Measurements from ENCODE around the gene FSTL1. TPM values are rescaled to one million over a fixed set of nuclear protein-coding genes. Genes with fewer than 3 reads are reported as not detected.

The FSTL1 gene
- total and polyA plus RNA-seq, 2 donors, result 27.1 to 53.5 TPM

- WGBS, result 62% methylated on average over 1 of the region's 1 CpG
- Histone ChIP-seq H3K27me3 (ENCODE audit: control insufficient read depth in 2 of 2, insufficient read depth in 1 of 2, low read length in 1 of 2) (no peaks in the 10 kb centered on the region), H3K4me3 (ENCODE audit: low read length in 2 of 2) (no peak overlapping the region), H3K36me3 (ENCODE audit: control insufficient read depth in 2 of 2, insufficient read depth in 2 of 2, low read length in 1 of 2) (no peaks in the 10 kb centered on the region), H3K4me1 (ENCODE audit: control insufficient read depth in 2 of 2, insufficient read depth in 2 of 2, low read length in 2 of 2) (peaks cover 0 to 9% of the 10 kb centered on the region in 2 donors), H3K9me3 (ENCODE audit: control insufficient read depth in 2 of 2, insufficient read depth in 1 of 2, low read length in 1 of 2) (no peaks in the 10 kb centered on the region), H3K27ac (ENCODE audit: low read depth in 1 of 2, low read length in 1 of 2) (peak overlapping the region in 1 of 2 donors; percentile 9)
- no peak for DNase-seq (ENCODE audit: low read depth in 6 of 9, low spot score in 9 of 9)
These were observed 86.0 kb downstream of the FSTL1 start for GRCh38 chr3:120364821-120365220.

GRCh38 chr3:120364101-120364500, 86.7 kb downstream of the FSTL1 start:
- no peaks in the 10 kb centered on the region for H3K9me3 ChIP-seq (ENCODE audit: control insufficient read depth in 2 of 2, insufficient read depth in 1 of 2, low read length in 1 of 2)
- H3K4me1 ChIP-seq (ENCODE audit: control insufficient read depth in 2 of 2, insufficient read depth in 2 of 2, low read length in 2 of 2), result peaks cover 0 to 9% of the 10 kb centered on the region in 2 donors
- H3K36me3 ChIP-seq (ENCODE audit: control insufficient read depth in 2 of 2, insufficient read depth in 2 of 2, low read length in 1 of 2), result no peaks in the 10 kb centered on the region
- no peaks in the 10 kb centered on the region for H3K27me3 ChIP-seq (ENCODE audit: control insufficient read depth in 2 of 2, insufficient read depth in 1 of 2, low read length in 1 of 2)
- no peak overlapping the region for H3K27ac ChIP-seq (ENCODE audit: low read depth in 1 of 2, low read length in 1 of 2)
- WGBS, result 92% methylated on average over 1 of the region's 1 CpG
- DNase-seq (ENCODE audit: low read depth in 6 of 9, low spot score in 9 of 9), result no peak
- no peak overlapping the region for H3K4me3 ChIP-seq (ENCODE audit: low read length in 2 of 2)

- no peak overlapping the region for H3K27ac ChIP-seq (ENCODE audit: low read depth in 1 of 2, low read length in 1 of 2)
- DNase-seq (ENCODE audit: low read depth in 6 of 9, low spot score in 9 of 9), result peak in 1 of 9 donors; percentile 16
- no peak overlapping the region for H3K4me3 ChIP-seq (ENCODE audit: low read length in 2 of 2)
- H3K4me1 ChIP-seq (ENCODE audit: control insufficient read depth in 2 of 2, insufficient read depth in 2 of 2, low read length in 2 of 2), result no peaks in the 10 kb centered on the region
- no peaks in the 10 kb centered on the region for H3K9me3 ChIP-seq (ENCODE audit: control insufficient read depth in 2 of 2, insufficient read depth in 1 of 2, low read length in 1 of 2)
- no peaks in the 10 kb centered on the region for H3K27me3 ChIP-seq (ENCODE audit: control insufficient read depth in 2 of 2, insufficient read depth in 1 of 2, low read length in 1 of 2)
- H3K36me3 ChIP-seq (ENCODE audit: control insufficient read depth in 2 of 2, insufficient read depth in 2 of 2, low read length in 1 of 2), result no peaks in the 10 kb centered on the region
These were observed 93.0 kb downstream of the FSTL1 start for GRCh38 chr3:120357807-120358206.

- Histone ChIP-seq H3K9me3 (ENCODE audit: control insufficient read depth in 2 of 2, insufficient read depth in 1 of 2, low read length in 1 of 2) (no peaks in the 10 kb centered on the region), H3K36me3 (ENCODE audit: control insufficient read depth in 2 of 2, insufficient read depth in 2 of 2, low read length in 1 of 2) (no peaks in the 10 kb centered on the region), H3K27ac (ENCODE audit: low read depth in 1 of 2, low read length in 1 of 2) (no peak overlapping the region), H3K4me1 (ENCODE audit: control insufficient read depth in 2 of 2, insufficient read depth in 2 of 2, low read length in 2 of 2) (no peaks in the 10 kb centered on the region), H3K4me3 (ENCODE audit: low read length in 2 of 2) (no peak overlapping the region), H3K27me3 (ENCODE audit: control insufficient read depth in 2 of 2, insufficient read depth in 1 of 2, low read length in 1 of 2) (no peaks in the 10 kb centered on the region)
- WGBS, result 100% methylated on average over 1 of the region's 1 CpG
- no peak for DNase-seq (ENCODE audit: low read depth in 6 of 9, low spot score in 9 of 9)
These were observed 95.3 kb downstream of the FSTL1 start for GRCh38 chr3:120355486-120355885.

- no peaks in the 10 kb centered on the region for H3K9me3 ChIP-seq (ENCODE audit: control insufficient read depth in 2 of 2, insufficient read depth in 1 of 2, low read length in 1 of 2)
- no peak for DNase-seq (ENCODE audit: low read depth in 6 of 9, low spot score in 9 of 9)
- H3K4me3 ChIP-seq (ENCODE audit: low read length in 2 of 2), result no peak overlapping the region
- H3K27me3 ChIP-seq (ENCODE audit: control insufficient read depth in 2 of 2, insufficient read depth in 1 of 2, low read length in 1 of 2), result no peaks in the 10 kb centered on the region
- H3K36me3 ChIP-seq (ENCODE audit: control insufficient read depth in 2 of 2, insufficient read depth in 2 of 2, low read length in 1 of 2), result no peaks in the 10 kb centered on the region
- peaks cover 0 to 5% of the 10 kb centered on the region in 2 donors for H3K4me1 ChIP-seq (ENCODE audit: control insufficient read depth in 2 of 2, insufficient read depth in 2 of 2, low read length in 2 of 2)
- no peak overlapping the region for H3K27ac ChIP-seq (ENCODE audit: low read depth in 1 of 2, low read length in 1 of 2)
These were observed 97.3 kb downstream of the FSTL1 start for GRCh38 chr3:120353463-120353862.

GRCh38 chr3:120352017-120352416, 98.8 kb downstream of the FSTL1 start:
- H3K9me3 ChIP-seq (ENCODE audit: control insufficient read depth in 2 of 2, insufficient read depth in 1 of 2, low read length in 1 of 2), result no peaks in the 10 kb centered on the region
- peaks cover 0 to 2% of the 10 kb centered on the region in 2 donors for H3K36me3 ChIP-seq (ENCODE audit: control insufficient read depth in 2 of 2, insufficient read depth in 2 of 2, low read length in 1 of 2)
- H3K4me3 ChIP-seq (ENCODE audit: low read length in 2 of 2), result no peak overlapping the region
- H3K27ac ChIP-seq (ENCODE audit: low read depth in 1 of 2, low read length in 1 of 2), result no peak overlapping the region
- peaks cover 0 to 14% of the 10 kb centered on the region in 2 donors for H3K4me1 ChIP-seq (ENCODE audit: control insufficient read depth in 2 of 2, insufficient read depth in 2 of 2, low read length in 2 of 2)
- DNase-seq (ENCODE audit: low read depth in 6 of 9, low spot score in 9 of 9), result no peak
- H3K27me3 ChIP-seq (ENCODE audit: control insufficient read depth in 2 of 2, insufficient read depth in 1 of 2, low read length in 1 of 2), result no peaks in the 10 kb centered on the region
- WGBS, result 96% methylated on average over 4 of the region's 4 CpGs

GRCh38 chr3:120350401-120350941, 100.3 kb downstream of the FSTL1 start:
- DNase-seq (ENCODE audit: low read depth in 6 of 9, low spot score in 9 of 9), result no peak

GRCh38 chr3:120349855-120350125, 101.0 kb downstream of the FSTL1 start:
- Histone ChIP-seq H3K4me3 (ENCODE audit: low read length in 2 of 2) (peak overlapping the region; percentile 81 to 93), H3K9me3 (ENCODE audit: control insufficient read depth in 2 of 2, insufficient read depth in 1 of 2, low read length in 1 of 2) (no peaks in the 10 kb centered on the region), H3K4me1 (ENCODE audit: control insufficient read depth in 2 of 2, insufficient read depth in 2 of 2, low read length in 2 of 2) (peaks cover 3 to 14% of the 10 kb centered on the region in 2 donors), H3K27ac (ENCODE audit: low read depth in 1 of 2, low read length in 1 of 2) (peak overlapping the region; percentile 25 to 81), H3K27me3 (ENCODE audit: control insufficient read depth in 2 of 2, insufficient read depth in 1 of 2, low read length in 1 of 2) (no peaks in the 10 kb centered on the region), H3K36me3 (ENCODE audit: control insufficient read depth in 2 of 2, insufficient read depth in 2 of 2, low read length in 1 of 2) (peaks cover 0 to 5% of the 10 kb centered on the region in 2 donors)
- no peak for DNase-seq (ENCODE audit: low read depth in 6 of 9, low spot score in 9 of 9)
- 6% methylated on average over 6 of the region's 6 CpGs for WGBS

More at GRCh38 chr3:120350401-120350941, 100.3 kb downstream of the FSTL1 start:
- Histone ChIP-seq H3K4me3 (ENCODE audit: low read length in 2 of 2) (no peak overlapping the region), H3K27ac (ENCODE audit: low read depth in 1 of 2, low read length in 1 of 2) (no peak overlapping the region), H3K36me3 (ENCODE audit: control insufficient read depth in 2 of 2, insufficient read depth in 2 of 2, low read length in 1 of 2) (peaks cover 0 to 5% of the 10 kb centered on the region in 2 donors), H3K27me3 (ENCODE audit: control insufficient read depth in 2 of 2, insufficient read depth in 1 of 2, low read length in 1 of 2) (no peaks in the 10 kb centered on the region), H3K4me1 (ENCODE audit: control insufficient read depth in 2 of 2, insufficient read depth in 2 of 2, low read length in 2 of 2) (peaks cover 3 to 14% of the 10 kb centered on the region in 2 donors), H3K9me3 (ENCODE audit: control insufficient read depth in 2 of 2, insufficient read depth in 1 of 2, low read length in 1 of 2) (no peaks in the 10 kb centered on the region)
- 77% methylated on average over 8 of the region's 8 CpGs for WGBS

- Histone ChIP-seq H3K4me3 (ENCODE audit: low read length in 2 of 2) (peak within 1 kb of the TSS; percentile 81 to 93), H3K27me3 (ENCODE audit: control insufficient read depth in 2 of 2, insufficient read depth in 1 of 2, low read length in 1 of 2) (no peaks in the 10 kb centered on the region), H3K36me3 (ENCODE audit: control insufficient read depth in 2 of 2, insufficient read depth in 2 of 2, low read length in 1 of 2) (peaks cover 0 to 5% of the 10 kb centered on the region in 2 donors), H3K9me3 (ENCODE audit: control insufficient read depth in 2 of 2, insufficient read depth in 1 of 2, low read length in 1 of 2) (no peaks in the 10 kb centered on the region), H3K4me1 (ENCODE audit: control insufficient read depth in 2 of 2, insufficient read depth in 2 of 2, low read length in 2 of 2) (peaks cover 3 to 14% of the 10 kb centered on the region in 2 donors), H3K27ac (ENCODE audit: low read depth in 1 of 2, low read length in 1 of 2) (peak within 1 kb of the TSS; percentile 87 to 96)
- DNase-seq (ENCODE audit: low read depth in 6 of 9, low spot score in 9 of 9), result peak; percentile 67 to 96 (median 89)
- under 1% methylated on average over 95 of the region's 95 CpGs for WGBS
These were observed 101.6 kb downstream of the FSTL1 start, which contains the start of gene LRRC58 for GRCh38 chr3:120348991-120349854. LRRC58 (minus strand) TSS chr3:120349354; CDS start chr3:120349243, 111 bp downstream.
